A673 (cell line): ENCODE data around the gene ITPR3. TPM values are rescaled to one million over a fixed set of nuclear protein-coding genes. Genes with fewer than 3 reads are reported as not detected.

Experiments used
- BruUV-seq: library from RNA; stranded (reverse); fragments of 400-500 nt; replicated peaks from 2 replicates; lab custom pipeline; 2021; lab: Mats Ljungman, UMichigan
- CTCF ChIA-PET: fragments of 300-600 bp; sonication (Branson Sonifier 250); formaldehyde crosslinking; loops from one replicate; lab custom pipeline; 2022; ENCODE audit warnings: antibody characterized with exemption; lab: Charles Lee
- POLR2A ChIA-PET: fragments of 300-600 bp; sonication (Branson Sonifier 250); formaldehyde crosslinking; loops from one replicate; lab custom pipeline; 2022; ENCODE audit warnings: antibody characterized with exemption; ENCODE audit not compliant: low non-redundant PET; lab: Charles Lee
- DNase-seq: peaks from one replicate; pipeline ENCODE4 v3.0.0-alpha.2; 2015; ENCODE audit warnings: low spot score
- H3K27ac ChIP-seq: fragments of 200-600 bp; sonication (generic); 2 replicates; pipeline ENCODE4 v1.5.1; 2016; ENCODE audit warnings: mixed run types, low read depth, mild to moderate bottlenecking, mixed read lengths, antibody characterized with exemption, low read length; ENCODE audit not compliant: poor library complexity, severe bottlenecking
- H3K27me3 ChIP-seq: fragments of 200-600 bp; sonication (generic); replicated peaks from 2 replicates; pipeline ENCODE4 v1.6.1; 2017; ENCODE audit warnings: mixed run types, low read depth, mild to moderate bottlenecking, mixed read lengths, antibody characterized with exemption, low read length; ENCODE audit not compliant: insufficient read depth, poor library complexity
- H3K36me3 ChIP-seq: fragments of 200-600 bp; sonication (generic); 2 replicates; pipeline ENCODE4 v1.6.1; 2016; ENCODE audit warnings: mixed run types, mild to moderate bottlenecking, mixed read lengths, antibody characterized with exemption, low read length; ENCODE audit not compliant: insufficient read depth, poor library complexity, severe bottlenecking
- H3K4me1 ChIP-seq: fragments of 200-600 bp; sonication (generic); 2 replicates; pipeline ENCODE4 v1.6.1; 2017; ENCODE audit warnings: mixed run types, mild to moderate bottlenecking, mixed read lengths, antibody characterized with exemption, low read length; ENCODE audit not compliant: insufficient read depth, poor library complexity, severe bottlenecking
- H3K4me3 ChIP-seq: fragments of 200-600 bp; sonication (generic); 2 replicates; pipeline ENCODE4 v1.5.1; 2016; ENCODE audit warnings: low read depth, mixed run types, mild to moderate bottlenecking, mixed read lengths, low read length; ENCODE audit not compliant: poor library complexity, severe bottlenecking
- H3K9me3 ChIP-seq: fragments of 200-600 bp; sonication (generic); 2 replicates; pipeline ENCODE4 v1.6.1; 2016; ENCODE audit warnings: mixed run types, low read depth, mild to moderate bottlenecking, mixed read lengths, antibody characterized with exemption, low read length; ENCODE audit not compliant: poor library complexity, severe bottlenecking
- CTCF ChIP-seq: fragments of 300-800, 200-600 bp; sonication (generic); conservative IDR thresholded peaks from 2 replicates; pipeline ENCODE4 v1.5.1; 2017; ENCODE audit warnings: low read depth, mild to moderate bottlenecking, antibody characterized with exemption, low read length, moderate library complexity, mixed read lengths
- EZH2 ChIP-seq: fragments of 200-600 bp; sonication (generic); IDR thresholded peaks from 2 replicates; pipeline ENCODE4 v1.6.1; 2017; ENCODE audit warnings: borderline replicate concordance, low read depth, mild to moderate bottlenecking, mixed read lengths, antibody characterized with exemption, low read length; ENCODE audit not compliant: poor library complexity, severe bottlenecking
- intact Hi-C: fragments of 100-400 bp; cut with micrococcal nuclease; formaldehyde crosslinking; loops from one replicate; pipeline ENCODE4 v1.10.0; 2022; ENCODE audit not compliant: unreplicated experiment
- total RNA-seq: library from RNA; stranded (reverse); gene quantifications from 2 replicates; pipeline ENCODE4 v1.2.3, GENCODE V29; 2021

ITPR3 gene
- total RNA-seq, 1 experiment from 2014 or later = 27.8 TPM

DNA sequence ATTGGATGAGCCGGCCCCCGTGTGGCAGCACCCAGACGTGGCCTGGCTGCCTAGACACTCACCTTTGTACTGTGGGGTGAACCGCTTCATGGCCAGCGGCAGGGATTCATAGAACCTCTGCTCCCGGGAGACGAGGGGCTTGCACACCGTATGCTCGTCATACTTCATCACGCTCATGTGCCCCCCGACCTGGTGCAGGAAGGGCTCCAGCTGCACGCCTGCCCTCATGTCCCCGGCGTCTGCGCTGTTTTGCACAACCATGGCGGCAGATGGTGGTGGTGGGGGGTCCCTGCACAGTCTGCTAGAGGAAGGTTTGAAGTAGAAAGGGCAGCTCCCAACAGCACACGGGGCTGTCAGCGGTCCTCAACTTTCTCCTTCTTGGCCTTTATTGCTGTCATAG lies 114.1 kb downstream of the ITPR3 start:
- H3K36me3 ChIP-seq = no peaks in the 10 kb centered on the region
- intact Hi-C loops = no loop called here
- no peaks in the 10 kb centered on the region for H3K4me1 ChIP-seq
- no peaks in the 10 kb centered on the region for H3K9me3 ChIP-seq
- ChIA-PET POLR2A (no interaction called here), CTCF (no interaction called here)
- BruUV-seq = no TSS peak
- no peak overlapping the region for H3K4me3 ChIP-seq
- H3K27ac ChIP-seq = no peak overlapping the region
- DNase-seq = no peak
- H3K27me3 ChIP-seq = no peaks in the 10 kb centered on the region
- no peak for TF ChIP-seq CTCF
- no peak for TF ChIP-seq EZH2

DNA sequence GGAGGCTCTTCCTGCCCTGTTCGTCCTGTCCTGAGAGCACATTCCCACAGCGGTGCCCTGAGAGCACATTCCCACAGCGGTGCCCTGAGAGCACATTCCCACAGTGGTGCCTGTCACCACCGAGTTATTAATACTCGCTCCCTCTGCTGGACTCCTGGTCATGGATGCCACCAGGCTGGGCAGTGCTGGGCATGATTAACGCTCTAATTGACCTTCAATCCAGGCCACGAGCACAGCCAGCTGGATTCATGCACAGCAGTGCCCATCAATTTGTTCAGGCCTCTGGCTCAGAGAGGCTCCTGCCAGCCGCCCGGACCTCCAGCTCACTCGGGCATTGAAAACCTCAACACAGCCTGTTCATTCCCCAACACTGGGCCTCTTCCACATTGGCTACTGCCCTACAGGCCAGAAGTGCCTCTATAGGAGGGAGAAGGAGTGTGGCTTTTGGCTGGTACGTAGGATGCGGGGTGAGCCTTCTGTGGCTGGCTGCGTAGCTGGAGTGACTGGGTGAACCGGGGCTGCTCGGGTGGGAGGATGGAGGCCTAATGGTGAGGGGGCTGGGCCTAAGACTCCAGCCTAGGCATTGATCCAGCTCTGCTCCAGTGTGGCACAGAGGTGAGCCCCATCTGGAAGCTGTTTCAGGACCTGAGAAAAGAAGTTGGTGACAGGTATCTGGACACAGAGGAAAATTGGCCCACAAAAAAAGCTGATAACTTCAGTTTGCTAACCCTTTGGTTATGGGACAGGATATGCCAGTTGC lies 116.3 kb downstream of the ITPR3 start:
- H3K27me3 ChIP-seq = no peaks in the 10 kb centered on the region
- POLR2A ChIA-PET = no interaction called here
- TF ChIP-seq CTCF (no peak), EZH2 (no peak)
- intact Hi-C loops = no loop called here
- CTCF ChIA-PET = no interaction called here
- no peaks in the 10 kb centered on the region for H3K4me1 ChIP-seq
- no peak for DNase-seq
- no peak overlapping the region for H3K4me3 ChIP-seq
- no peaks in the 10 kb centered on the region for H3K9me3 ChIP-seq
- H3K36me3 ChIP-seq = no peaks in the 10 kb centered on the region
- BruUV-seq = no TSS peak
- H3K27ac ChIP-seq = no peak overlapping the region

GRCh38 chr6:33738153-33738552 lies 117.0 kb downstream of the ITPR3 start:
- Histone ChIP-seq H3K4me1 (no peaks in the 10 kb centered on the region), H3K27me3 (no peaks in the 10 kb centered on the region), H3K36me3 (no peaks in the 10 kb centered on the region), H3K9me3 (no peaks in the 10 kb centered on the region), H3K4me3 (no peak overlapping the region), H3K27ac (no peak overlapping the region)
- no peak for DNase-seq
- ChIA-PET CTCF (no interaction called here), POLR2A (no interaction called here)
- TF ChIP-seq CTCF = no peak
- no peak for TF ChIP-seq EZH2
- intact Hi-C loops = no loop called here
- BruUV-seq = no TSS peak
